Cardiac fibroblast (primary cell): ENCODE results near the gene C21orf91.

Experiments used
- DNase-seq, 2 donors: peaks; one replicate each; pipeline versions ENCODE4 v3.0.0 to v3.0.0-alpha.2; 2010; ENCODE audit warnings: low read depth in 2 of 2
- H3K4me3 ChIP-seq, 2 donors: replicated peaks in 1 of 2; 1 replicate in 1 of 2; 2 replicates in 1 of 2; pipeline ENCODE4 v1.5.1; 2011; ENCODE audit warnings: low read depth in 2 of 2, low read length in 2 of 2, mild to moderate bottlenecking in 2 of 2, moderate library complexity in 1 of 2
- CTCF ChIP-seq: IDR thresholded peaks from one replicate; pipeline ENCODE4 v1.5.1; 2011; ENCODE audit warnings: low read depth, mild to moderate bottlenecking, low read length, inconsistent platforms

The C21orf91 gene

GRCh38 chr21:17819877-17820229 is 697 bp upstream of the C21orf91 start:
- H3K4me3 ChIP-seq = peak overlapping the region; percentile 73 to 84
- DNase-seq = no peak
- no peak for TF ChIP-seq CTCF

- TF ChIP-seq CTCF = no peak
- DNase-seq = peak; percentile 36 to 42
- H3K4me3 ChIP-seq = peak overlapping the region; percentile 73 to 84
Measured at GRCh38 chr21:17818186-17819113, 706 bp downstream of the C21orf91 start.

- no peak for TF ChIP-seq CTCF
- no peak overlapping the region for H3K4me3 ChIP-seq
- DNase-seq = no peak
Measured at GRCh38 chr21:17813353-17813752, 5.8 kb downstream of the C21orf91 start.

GRCh38 chr21:17805966-17806365 is 13.2 kb downstream of the C21orf91 start:
- DNase-seq = no peak
- no peak overlapping the region for H3K4me3 ChIP-seq
- TF ChIP-seq CTCF = no peak

GRCh38 chr21:17803536-17803935 is 15.6 kb downstream of the C21orf91 start:
- peak in 1 of 2 donors; percentile 43 for DNase-seq
- no peak for TF ChIP-seq CTCF
- H3K4me3 ChIP-seq = no peak overlapping the region

GRCh38 chr21:17802572-17802971 is 16.6 kb downstream of the C21orf91 start:
- TF ChIP-seq CTCF = no peak
- H3K4me3 ChIP-seq = no peak overlapping the region
- DNase-seq = peak; percentile 16 to 32
